Upper lobe of left lung (tissue), 4 donors: ENCODE results near the gene TTYH3.

Experiments
- CTCF ChIP-seq, 6 experiments: fragments of 450-650 bp in 4 of 6; fragments of 200-600 bp in 2 of 6; sonication (generic) in 2 of 6; IDR thresholded peaks; one replicate each; pipeline ENCODE4 v1.5.1; 2016 to 2019; ENCODE audit warnings: antibody characterized with exemption in 6 of 6
- POLR2A ChIP-seq, 4 donors: fragments of 450-650 bp; IDR thresholded peaks; one replicate each; pipeline ENCODE4 v1.5.1; 2016 to 2017; ENCODE audit warnings: antibody characterized with exemption in 4 of 4, mild to moderate bottlenecking in 2 of 4
- POLR2AphosphoS5 ChIP-seq, 2 donors: sonication (generic); formaldehyde crosslinking; IDR thresholded peaks; one replicate each; pipeline ENCODE4 v1.5.1; 2017; ENCODE audit warnings: antibody characterized with exemption in 2 of 2

GRCh38 chr7:2612445-2613097, 19.2 kb upstream of the TTYH3 start:
- TF ChIP-seq CTCF (IDR thresholded peaks at IDR 0.05) (no peak), POLR2A (IDR thresholded peaks at IDR 0.05) (no peak), POLR2AphosphoS5 (IDR thresholded peaks at IDR 0.05) (no peak)
